WTC11 (cell line): Measurements from ENCODE around the gene LNX1.

Experiments
- GTF2I ChIP-seq: fragments of 250-450 bp; sonication (Bioruptor Pico); conservative IDR thresholded peaks from 2 replicates; pipeline ENCODE4 v1.4.0; 2021; ENCODE audit warnings: mild to moderate bottlenecking
- TEAD4 ChIP-seq: sonication (generic); formaldehyde crosslinking; IDR thresholded peaks from 2 replicates; pipeline ENCODE4 v1.8.0; 2022; ENCODE audit warnings: mild to moderate bottlenecking, missing genetic modification reagents

DNA sequence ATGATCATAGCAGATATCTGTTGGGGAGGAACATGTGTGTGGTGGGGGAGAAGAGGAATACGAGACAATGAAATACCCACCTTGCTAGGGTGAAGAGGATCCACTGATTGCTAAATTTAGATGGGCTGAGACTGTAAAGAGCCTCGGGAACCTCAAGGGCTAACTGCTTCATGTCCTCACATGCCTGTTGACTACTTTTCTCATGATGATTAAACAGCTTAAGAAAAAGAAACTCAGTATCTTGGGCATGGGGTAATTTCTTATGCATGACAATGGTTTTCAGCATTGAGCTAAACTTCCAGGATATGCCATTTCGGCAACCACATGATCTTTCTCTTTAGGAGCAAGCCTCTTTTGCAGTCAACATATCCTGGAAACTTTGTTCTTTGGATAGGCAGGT lies 3.9 kb upstream of the LNX1 start:
- TF ChIP-seq TEAD4 (CRISPR knock-in tag) (no peak), GTF2I (CRISPR knock-in tag) (no peak)
